ENCODE data around the gene TH.
A peak's percentile ranks its signal among the peaks of the same experiment; 100 is the strongest.

Gene TH

GRCh38 chr11:2208691-2209369 is 37.2 kb upstream of the TH start:
- peak; percentile 24 for DNase-seq

- no peak for DNase-seq
These were observed 36.4 kb upstream of the TH start for GRCh38 chr11:2207773-2208621.

GRCh38 chr11:2207212-2207611 is 35.6 kb upstream of the TH start:
- no peak for DNase-seq

GRCh38 chr11:2205981-2206690 is 34.5 kb upstream of the TH start:
- DNase-seq, result no peak

- DNase-seq, result no peak
These were observed 33.7 kb upstream of the TH start for GRCh38 chr11:2205214-2205720.

GRCh38 chr11:2204361-2205213 is 33.0 kb upstream of the TH start:
- DNase-seq, result no peak

- no peak for DNase-seq
These were observed 32.0 kb upstream of the TH start for GRCh38 chr11:2203440-2204259.

- DNase-seq, result no peak
These were observed 31.4 kb upstream of the TH start for GRCh38 chr11:2202900-2203439.

- DNase-seq, result no peak
These were observed 30.7 kb upstream of the TH start for GRCh38 chr11:2202071-2202899.

GRCh38 chr11:2201542-2201941 is 29.9 kb upstream of the TH start:
- DNase-seq, result no peak

GRCh38 chr11:2200957-2201519 is 29.4 kb upstream of the TH start:
- no peak for DNase-seq

- no peak for DNase-seq
These were observed 28.9 kb upstream of the TH start for GRCh38 chr11:2200536-2200935.

GRCh38 chr11:2199466-2200341 is 28.1 kb upstream of the TH start:
- DNase-seq, result no peak

- no peak for DNase-seq
These were observed 27.2 kb upstream of the TH start for GRCh38 chr11:2198621-2199365.

- DNase-seq, result no peak
These were observed 26.3 kb upstream of the TH start for GRCh38 chr11:2197771-2198520.

GRCh38 chr11:2196970-2197770 is 25.6 kb upstream of the TH start:
- peak; percentile 63 for DNase-seq

- DNase-seq, result no peak
These were observed 24.1 kb upstream of the TH start for GRCh38 chr11:2195756-2196088.

All from NCI-H345 (cell line).